GM21786 (cell line): ENCODE results near the gene RPL32.

Experiments
- ATAC-seq: cut with Tn5 transposase; IDR thresholded peaks from one replicate; pipeline ENCODE4 v1.9.1; 2021; ENCODE audit not compliant: unreplicated experiment

The RPL32 gene

DNA sequence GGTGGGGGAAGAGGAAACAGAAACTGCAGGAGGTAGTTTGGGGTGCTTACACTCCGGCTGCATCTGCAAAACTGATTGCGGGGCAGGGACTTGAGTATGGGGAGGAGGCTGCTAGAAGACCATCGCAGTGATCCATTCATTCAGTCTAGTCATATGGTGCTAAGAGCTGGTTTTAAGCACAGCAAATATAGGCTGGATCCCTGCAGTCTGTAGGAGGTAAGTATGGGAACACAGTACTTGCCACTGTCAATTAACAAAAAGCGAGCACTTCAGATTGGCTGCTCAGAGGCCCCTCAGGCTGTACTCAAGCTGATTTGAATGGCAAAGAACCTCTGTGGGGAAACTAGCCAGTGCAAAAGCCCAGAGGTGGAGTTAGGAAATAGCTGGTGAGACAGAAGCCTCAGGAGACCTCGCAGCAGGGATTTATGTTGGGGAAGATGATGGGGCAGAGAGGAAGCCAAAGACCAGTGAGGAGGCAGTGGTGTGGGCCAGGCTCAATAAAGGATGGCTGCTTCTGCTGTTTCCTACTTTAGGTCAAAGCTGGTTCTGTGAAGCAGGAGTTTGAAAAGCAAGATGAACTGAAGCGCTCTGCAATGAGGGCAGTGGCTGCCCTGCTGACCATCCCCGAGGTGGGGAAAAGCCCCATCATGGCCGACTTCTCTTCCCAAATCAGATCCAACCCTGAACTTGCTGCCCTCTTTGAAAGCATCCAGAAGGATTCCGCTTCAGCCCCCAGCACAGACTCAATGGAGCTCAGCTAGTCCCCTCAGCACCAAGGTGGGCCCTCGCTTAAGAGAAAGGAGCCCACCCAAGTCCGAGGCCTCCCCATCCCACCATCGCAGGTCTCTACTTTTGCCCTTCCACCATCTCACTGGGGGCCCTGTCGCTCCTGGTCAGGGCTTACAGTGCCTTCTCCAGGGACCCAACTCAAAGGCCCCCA is 7.9 kb downstream of the RPL32 start:
- ATAC-seq, result no peak

DNA sequence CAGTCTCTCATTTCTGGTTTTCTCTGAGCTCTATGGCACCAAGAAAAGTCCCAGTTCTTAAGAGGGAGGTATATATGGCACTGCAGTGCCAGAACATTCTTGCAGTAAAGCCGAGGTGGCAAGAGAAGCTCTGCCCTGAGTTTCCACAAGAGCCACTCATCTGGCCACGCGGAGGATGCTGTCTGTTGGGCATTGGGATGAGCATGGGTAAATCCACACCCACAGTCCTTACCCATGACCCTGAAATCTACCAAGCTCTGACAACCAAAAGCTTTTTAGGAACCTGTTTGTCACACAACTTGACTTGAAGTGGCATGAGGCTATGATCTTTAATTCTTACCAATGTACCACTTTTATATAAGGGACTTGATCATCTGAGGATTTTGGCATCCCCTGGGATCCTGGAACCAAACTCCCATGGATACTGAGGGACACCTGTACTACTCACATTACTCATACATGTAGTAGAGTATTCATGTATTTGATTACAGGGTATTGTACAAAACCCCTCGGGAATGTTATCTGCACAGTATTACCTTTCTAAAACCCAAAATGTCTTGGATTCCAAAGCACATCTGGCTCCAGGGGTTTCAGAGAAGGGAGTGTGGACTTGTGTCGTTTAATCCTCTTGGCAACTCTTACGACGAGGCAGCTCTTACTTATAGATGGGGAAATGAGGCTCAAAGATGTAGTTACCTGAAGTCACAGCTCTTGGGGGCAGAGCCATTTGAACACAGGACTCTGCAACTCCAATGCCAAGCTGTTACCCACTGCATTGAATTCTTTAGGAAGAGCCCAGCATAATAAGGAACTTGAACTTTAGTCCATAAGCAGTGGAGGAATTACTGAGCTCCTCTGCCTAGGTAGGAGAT is 8.8 kb downstream of the RPL32 start:
- ATAC-seq, result no peak

DNA sequence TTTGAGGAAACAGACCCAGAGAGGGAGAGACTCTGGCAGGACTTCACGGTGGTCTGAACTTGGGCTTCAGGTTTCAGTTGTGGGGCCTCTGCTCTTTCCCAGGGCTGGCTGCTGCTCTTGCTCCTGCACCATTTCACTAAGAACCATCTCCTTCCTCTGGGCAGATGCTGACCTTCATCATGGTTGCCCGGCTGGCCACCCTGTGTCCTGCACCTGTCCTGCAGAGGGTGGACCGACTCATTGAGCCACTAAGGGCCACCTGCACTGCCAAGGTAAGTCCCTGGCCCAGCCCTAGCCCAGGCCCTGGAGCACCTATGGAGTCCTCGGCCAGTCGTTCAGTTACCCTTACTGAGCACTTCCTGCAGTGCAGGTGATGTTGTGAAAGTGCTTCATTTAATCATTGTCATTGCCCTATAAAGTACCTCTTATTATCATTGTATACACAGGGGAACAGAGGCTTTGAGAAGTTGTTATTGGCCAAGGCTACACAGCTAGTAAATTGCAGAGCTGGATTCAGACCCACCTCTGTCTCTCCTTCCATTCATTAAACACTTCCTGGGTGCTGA is 10.0 kb downstream of the RPL32 start:
- no peak for ATAC-seq

- no peak for ATAC-seq
Measured at GRCh38 chr3:12830785-12831156, 10.6 kb downstream of the RPL32 start.

DNA sequence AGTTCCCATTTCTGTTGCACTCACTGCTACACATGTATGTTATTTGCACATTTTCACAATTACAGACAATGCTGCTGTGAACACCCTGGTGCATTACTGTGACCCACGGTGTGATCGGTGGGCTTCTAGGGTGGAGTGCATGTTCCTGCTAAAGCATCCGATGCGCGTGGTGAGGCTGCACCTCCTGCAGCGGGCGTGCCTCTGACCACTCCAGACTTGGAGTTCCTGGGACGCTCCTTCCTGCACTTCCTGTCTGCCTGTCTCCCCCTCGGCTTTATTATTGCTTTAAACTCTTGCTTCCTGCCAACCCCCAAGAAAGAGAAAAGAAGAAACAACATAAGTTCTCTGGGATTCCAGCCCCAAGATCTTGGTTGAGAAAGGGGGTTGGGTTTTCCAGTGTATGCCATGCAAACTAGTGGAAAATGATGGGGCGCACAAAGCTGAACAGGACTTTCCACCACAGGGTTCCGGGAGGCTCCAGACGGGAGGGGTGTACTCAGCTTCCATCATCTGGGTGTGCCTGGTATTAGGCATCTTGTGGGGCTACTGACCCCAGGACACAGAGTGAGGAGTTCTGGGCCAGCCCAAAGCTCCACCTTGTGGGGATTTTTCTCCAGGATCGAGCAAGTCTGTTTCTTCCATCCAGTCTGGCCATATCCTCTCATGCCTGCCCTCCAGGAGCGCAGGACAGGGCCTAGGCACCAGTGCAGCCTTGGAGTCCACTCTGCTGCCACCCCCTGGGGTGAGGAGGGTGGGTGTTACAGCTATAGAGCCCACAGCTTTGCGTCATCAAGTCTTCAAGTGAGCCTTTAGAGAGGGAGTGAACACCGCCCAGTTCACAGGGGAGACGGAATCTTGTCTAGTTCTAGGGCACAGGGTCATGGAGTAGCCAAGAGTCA is 11.2 kb downstream of the RPL32 start:
- no peak for ATAC-seq

- no peak for ATAC-seq
Measured at GRCh38 chr3:12829404-12829803, 12.0 kb downstream of the RPL32 start.

DNA sequence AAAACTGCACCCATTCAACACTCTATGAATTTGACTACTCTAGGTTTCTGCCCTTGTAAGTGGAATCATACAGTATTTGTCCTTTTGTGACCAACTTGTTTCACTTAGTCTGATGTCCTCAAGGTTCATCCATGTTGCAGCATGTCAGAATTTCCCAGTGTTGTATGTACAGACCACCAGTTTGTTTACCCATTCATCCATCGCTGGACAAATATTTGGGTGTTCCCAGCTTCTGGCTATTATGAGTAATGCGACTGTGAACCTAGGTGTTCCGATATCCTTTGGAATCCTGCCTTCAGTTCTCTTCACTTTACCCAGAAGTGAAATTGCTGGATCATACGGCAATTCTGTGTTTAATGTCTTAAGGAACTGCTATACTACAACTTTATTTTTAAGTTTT is 12.6 kb downstream of the RPL32 start:
- ATAC-seq, result no peak

DNA sequence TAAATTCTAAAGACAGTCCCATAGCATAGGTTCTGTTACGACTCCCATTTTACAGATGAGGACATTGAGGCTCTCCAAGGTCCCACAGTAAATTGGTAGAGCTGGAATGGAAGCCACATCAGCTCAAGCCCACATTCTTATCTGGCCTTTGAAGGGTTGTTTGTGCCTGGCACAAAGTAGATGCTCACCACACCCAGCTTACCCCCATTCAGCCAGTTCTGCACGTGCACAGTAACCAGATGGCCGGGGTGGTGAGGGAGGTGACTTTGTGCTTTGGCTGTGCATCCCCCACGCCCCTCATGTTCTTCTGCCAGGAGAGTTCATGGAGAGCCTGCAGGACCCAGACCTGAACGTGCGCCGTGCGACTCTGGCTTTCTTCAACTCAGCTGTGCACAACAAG is 16.2 kb downstream of the RPL32 start:
- ATAC-seq, result no peak

- no peak for ATAC-seq
Measured at GRCh38 chr3:12824299-12824698, 17.1 kb downstream of the RPL32 start.

DNA sequence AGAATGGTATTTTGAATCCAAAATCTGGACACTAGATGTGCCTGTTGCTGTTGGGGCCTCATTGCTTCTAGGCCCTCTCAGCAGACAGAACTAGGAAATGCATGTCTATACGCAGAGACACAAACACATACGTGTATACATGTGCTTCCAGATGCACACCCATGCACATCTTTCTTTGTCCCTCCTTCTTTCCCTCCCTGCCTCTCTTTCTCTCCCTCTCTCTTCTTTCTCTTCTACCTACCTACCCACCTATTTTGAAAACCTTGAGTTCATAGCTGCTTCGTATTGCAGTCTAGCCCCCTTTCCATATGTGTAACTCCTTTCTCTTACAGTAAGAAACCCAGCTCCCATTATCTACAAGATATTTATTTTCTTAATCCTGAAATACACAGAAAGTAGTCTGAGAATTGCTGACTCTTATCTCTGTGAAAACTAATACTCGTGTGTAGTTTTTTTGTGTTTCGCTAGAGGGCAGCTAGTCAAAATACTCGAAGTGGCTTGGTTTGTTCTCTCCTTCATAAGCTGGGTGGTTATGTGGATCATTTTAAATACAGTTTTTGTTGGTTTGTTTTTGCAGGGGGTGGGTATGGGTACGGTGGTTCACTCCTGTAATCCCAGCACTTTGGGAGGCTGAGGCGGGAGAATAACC is 18.5 kb downstream of the RPL32 start:
- no peak for ATAC-seq

DNA sequence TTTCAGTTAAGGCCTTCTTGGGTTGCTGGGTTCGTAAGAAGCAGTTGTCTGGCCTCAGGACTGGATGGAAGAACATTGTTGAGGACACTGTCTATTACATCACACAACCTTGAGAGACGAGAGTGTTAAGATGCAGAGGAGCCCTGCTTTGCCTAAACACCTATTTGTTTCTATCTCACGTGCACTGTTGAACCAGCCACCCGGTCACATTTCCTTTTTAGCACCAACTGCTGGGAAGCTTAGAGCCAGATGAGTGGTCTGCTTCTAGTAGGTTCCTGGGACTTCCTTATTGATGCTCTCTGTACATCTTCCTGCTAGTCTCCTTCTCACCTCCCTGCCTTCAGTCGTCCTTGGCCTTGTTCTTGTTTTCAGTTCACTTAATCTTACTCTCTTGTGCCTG is 22.6 kb downstream of the RPL32 start:
- no peak for ATAC-seq

DNA sequence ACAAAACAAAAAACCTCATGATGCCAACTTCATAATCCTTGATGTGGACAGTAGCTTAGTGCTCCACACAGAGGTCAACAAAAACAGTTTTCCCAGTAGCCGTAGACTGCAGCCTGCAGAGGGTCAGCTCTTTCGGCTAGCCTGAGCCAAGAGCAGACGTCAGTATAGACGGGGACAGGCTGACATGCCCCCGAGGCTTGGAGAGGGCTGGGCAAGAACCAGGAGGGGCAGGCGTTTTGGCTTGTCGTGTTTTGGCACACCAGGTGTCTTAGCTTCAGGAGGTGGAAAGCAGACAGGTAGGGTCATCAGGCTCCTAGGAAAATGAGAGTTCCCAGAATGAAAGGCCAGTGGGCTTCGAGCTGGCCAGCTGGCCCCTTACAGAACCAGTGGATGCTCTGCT is 23.1 kb downstream of the RPL32 start:
- ATAC-seq, result no peak

DNA sequence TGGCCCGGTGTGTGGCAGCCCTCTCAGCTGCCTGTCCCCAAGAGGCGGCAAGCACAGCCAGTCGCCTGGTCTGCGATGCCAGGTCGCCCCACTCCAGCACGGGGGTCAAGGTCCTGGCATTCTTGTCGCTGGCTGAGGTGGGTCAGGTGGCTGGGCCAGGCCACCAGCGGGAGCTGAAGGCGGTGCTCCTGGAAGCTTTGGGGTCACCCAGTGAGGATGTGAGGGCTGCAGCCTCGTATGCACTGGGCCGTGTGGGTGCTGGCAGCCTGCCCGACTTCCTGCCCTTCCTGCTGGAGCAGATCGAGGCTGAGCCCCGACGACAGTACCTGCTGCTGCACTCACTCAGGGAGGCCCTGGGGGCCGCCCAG is 24.0 kb downstream of the RPL32 start:
- ATAC-seq, result no peak

- ATAC-seq, result no peak
Measured at GRCh38 chr3:12816521-12817342, 24.6 kb downstream of the RPL32 start.

DNA sequence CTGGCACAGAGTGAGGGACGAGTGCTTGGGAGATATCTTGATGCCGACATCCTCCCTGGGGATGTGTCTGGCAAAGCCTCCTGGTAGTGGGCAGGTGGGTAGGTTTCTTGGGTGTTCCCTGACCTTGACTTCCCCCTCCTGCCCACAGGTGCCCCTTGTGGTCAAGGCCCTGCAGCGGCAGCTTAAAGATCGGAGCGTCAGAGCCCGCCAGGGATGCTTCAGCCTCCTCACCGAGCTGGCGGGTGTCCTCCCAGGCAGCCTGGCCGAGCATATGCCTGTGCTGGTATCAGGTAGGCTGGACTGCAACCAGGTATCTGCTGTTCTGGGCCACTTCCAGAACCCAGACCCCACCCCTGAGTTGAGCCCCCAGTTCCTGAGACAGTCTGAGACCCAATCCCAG is 25.6 kb downstream of the RPL32 start:
- ATAC-seq, result no peak

DNA sequence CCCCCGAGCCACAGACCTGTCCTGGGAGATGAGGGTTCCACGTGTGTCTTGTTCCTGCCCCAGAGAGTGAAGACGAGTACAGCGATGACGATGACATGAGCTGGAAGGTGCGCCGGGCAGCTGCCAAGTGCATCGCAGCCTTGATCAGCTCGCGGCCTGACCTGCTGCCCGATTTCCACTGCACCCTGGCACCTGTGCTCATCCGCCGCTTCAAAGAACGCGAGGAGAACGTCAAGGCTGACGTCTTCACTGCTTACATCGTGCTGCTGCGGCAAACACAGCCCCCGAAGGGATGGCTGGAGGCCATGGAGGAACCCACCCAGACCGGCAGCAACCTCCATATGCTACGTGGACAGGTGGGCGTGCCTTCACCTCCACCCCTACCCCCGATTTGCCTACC is 26.3 kb downstream of the RPL32 start:
- ATAC-seq, result no peak

GRCh38 chr3:12813967-12814366 is 27.4 kb downstream of the RPL32 start:
- no peak for ATAC-seq

- ATAC-seq, result no peak
Measured at GRCh38 chr3:12812812-12813211, 28.6 kb downstream of the RPL32 start.

GRCh38 chr3:12810961-12811360 is 30.4 kb downstream of the RPL32 start:
- ATAC-seq, result no peak
